Kidney epithelial cell (primary cell): ENCODE measurements around the gene DCHS2. TPM values are rescaled to one million over a fixed set of nuclear protein-coding genes. Genes with fewer than 3 reads are reported as not detected.

ENCODE experiments used
- DNase-seq: peaks from one replicate; pipeline ENCODE4 v3.0.0-alpha.2; 2010; ENCODE audit warnings: low read depth
- H3K27me3 ChIP-seq: 2 replicates; pipeline ENCODE4 v1.6.0; 2011; ENCODE audit warnings: low read length; ENCODE audit not compliant: control insufficient read depth, insufficient read depth
- H3K36me3 ChIP-seq: 2 replicates; pipeline ENCODE4 v1.5.1; 2011; ENCODE audit warnings: low read length; ENCODE audit not compliant: control insufficient read depth, insufficient read depth
- H3K4me3 ChIP-seq: 2 replicates; pipeline ENCODE4 v1.5.1; 2011; ENCODE audit warnings: low read depth, mild to moderate bottlenecking, control low read depth, low read length
- total RNA-seq: library from RNA; depleted of rRNA; stranded (reverse); fragments of >200 nt; gene quantifications from 2 replicates; pipeline ENCODE4 v1.2.3, GENCODE V29; 2015
- TF ChIP-seq, protein P1 (sequence below): IDR thresholded peaks from 2 replicates; pipeline ENCODE4 v1.5.1; 2011; ENCODE audit warnings: mild to moderate bottlenecking, moderate library complexity, low read length, control low read depth, inconsistent platforms; ENCODE audit not compliant: insufficient read depth, poor library complexity, severe bottlenecking

Gene DCHS2
- 0.75 and 3.1 TPM in 2 replicates for total RNA-seq

GRCh38 chr4:154491341-154492271, at the start of gene DCHS2:
DCHS2 (minus strand) TSS chr4:154491799; CDS start chr4:154491355, 444 bp downstream.
- Histone ChIP-seq H3K4me3 (peak within 1 kb of the TSS; percentile 18), H3K36me3 (no peaks in the 10 kb centered on the region), H3K27me3 (peaks cover 45% of the 10 kb centered on the region)
- TF ChIP-seq, protein P1, sequence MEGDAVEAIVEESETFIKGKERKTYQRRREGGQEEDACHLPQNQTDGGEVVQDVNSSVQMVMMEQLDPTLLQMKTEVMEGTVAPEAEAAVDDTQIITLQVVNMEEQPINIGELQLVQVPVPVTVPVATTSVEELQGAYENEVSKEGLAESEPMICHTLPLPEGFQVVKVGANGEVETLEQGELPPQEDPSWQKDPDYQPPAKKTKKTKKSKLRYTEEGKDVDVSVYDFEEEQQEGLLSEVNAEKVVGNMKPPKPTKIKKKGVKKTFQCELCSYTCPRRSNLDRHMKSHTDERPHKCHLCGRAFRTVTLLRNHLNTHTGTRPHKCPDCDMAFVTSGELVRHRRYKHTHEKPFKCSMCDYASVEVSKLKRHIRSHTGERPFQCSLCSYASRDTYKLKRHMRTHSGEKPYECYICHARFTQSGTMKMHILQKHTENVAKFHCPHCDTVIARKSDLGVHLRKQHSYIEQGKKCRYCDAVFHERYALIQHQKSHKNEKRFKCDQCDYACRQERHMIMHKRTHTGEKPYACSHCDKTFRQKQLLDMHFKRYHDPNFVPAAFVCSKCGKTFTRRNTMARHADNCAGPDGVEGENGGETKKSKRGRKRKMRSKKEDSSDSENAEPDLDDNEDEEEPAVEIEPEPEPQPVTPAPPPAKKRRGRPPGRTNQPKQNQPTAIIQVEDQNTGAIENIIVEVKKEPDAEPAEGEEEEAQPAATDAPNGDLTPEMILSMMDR: no peak
- DNase-seq: no peak

DNA sequence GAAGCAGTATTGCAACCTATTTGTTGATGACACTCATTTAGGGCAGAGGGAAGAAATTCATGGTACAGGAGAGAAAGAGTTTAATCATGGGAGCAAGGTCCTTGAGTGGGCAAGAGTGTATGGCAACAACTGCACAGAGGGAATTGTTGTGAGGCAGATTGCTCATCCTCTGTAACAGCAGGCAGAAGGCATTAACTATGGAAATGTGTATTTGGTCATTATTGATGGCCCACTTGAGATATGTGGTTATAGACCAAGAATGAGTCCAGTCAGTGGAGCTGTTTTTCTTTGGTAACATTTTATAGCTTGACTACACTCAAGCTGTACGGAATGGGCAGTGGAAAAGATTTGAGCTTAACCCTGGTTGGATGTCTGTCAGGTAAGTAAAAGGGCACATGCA, 42.7 kb upstream of the DCHS2 start:
- H3K27me3 ChIP-seq: no peaks in the 10 kb centered on the region
- TF ChIP-seq, protein P1: no peak

GRCh38 chr4:154529728-154530519, 38.3 kb upstream of the DCHS2 start:
- Histone ChIP-seq H3K4me3 (no peak overlapping the region), H3K36me3 (no peaks in the 10 kb centered on the region), H3K27me3 (no peaks in the 10 kb centered on the region)
- TF ChIP-seq, protein P1: no peak
- DNase-seq: no peak

More for the DNA sequence above, 42.7 kb upstream of the DCHS2 start:
- Histone ChIP-seq H3K4me3 (no peak overlapping the region), H3K36me3 (peaks cover 2% of the 10 kb centered on the region)
- DNase-seq: no peak

GRCh38 chr4:154528869-154529268, 37.3 kb upstream of the DCHS2 start:
- TF ChIP-seq, protein P1: no peak
- no peak for DNase-seq
- no peaks in the 10 kb centered on the region for H3K27me3 ChIP-seq
- no peaks in the 10 kb centered on the region for H3K36me3 ChIP-seq
- H3K4me3 ChIP-seq: no peak overlapping the region

DNA sequence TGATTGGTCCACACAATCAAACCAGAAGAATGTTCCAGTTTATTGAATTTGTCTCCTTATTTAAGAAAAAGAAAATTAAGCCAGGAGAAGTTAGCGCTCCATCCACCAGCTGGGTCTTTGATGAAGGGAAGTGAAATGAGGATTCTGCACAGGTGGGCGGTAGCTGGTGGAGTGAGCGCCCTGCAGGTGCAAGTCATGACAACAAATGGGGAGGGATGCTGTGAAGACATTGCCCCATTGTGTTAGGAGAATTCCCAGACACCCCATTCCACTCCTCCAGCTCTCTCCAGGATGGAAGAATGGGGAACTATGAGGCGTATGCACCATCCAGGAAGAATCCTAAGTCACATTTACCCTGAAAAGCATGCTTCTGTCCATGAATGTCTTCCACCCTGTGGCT, 35.7 kb upstream of the DCHS2 start:
- TF ChIP-seq, protein P1: no peak
- no peak for DNase-seq

More for the DNA sequence above, 35.7 kb upstream of the DCHS2 start:
- no peaks in the 10 kb centered on the region for H3K27me3 ChIP-seq
- H3K36me3 ChIP-seq: no peaks in the 10 kb centered on the region
- H3K4me3 ChIP-seq: no peak overlapping the region
